Neural progenitor cell (in vitro differentiated cells): Measurements from ENCODE around the gene C1QL4.

ENCODE experiments used
- EZH2 ChIP-seq: fragments of 200-600 bp; sonication (generic); IDR thresholded peaks from 2 replicates; pipeline ENCODE4 v1.6.1; 2017; ENCODE audit warnings: antibody characterized with exemption, mild to moderate bottlenecking, moderate library complexity
- TF ChIP-seq, protein P1 (sequence below): fragments of 200-600 bp; sonication (generic); IDR thresholded peaks from 2 replicates; pipeline ENCODE4 v1.5.1; 2017; ENCODE audit warnings: antibody characterized with exemption, mild to moderate bottlenecking

DNA sequence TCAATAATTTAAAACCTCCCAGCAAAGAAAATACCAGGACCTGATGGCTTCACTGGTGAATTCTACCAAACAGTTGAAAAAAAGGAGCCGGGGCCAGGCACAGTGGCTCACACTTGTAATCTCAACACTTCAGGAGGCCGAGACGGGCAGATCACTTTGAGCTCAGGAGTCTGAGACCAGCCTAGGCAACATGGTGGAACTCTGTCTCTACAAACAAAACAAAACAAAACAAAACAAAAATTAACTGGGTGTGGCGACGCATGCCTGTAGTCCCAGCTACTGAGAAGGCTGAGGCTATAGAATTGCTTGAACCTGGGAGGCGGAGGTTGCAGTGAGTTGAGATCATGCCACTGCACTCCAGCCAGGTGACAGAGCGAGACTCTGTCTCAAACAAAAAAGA, 27.6 kb downstream of the C1QL4 start:
- TF ChIP-seq, protein P1, sequence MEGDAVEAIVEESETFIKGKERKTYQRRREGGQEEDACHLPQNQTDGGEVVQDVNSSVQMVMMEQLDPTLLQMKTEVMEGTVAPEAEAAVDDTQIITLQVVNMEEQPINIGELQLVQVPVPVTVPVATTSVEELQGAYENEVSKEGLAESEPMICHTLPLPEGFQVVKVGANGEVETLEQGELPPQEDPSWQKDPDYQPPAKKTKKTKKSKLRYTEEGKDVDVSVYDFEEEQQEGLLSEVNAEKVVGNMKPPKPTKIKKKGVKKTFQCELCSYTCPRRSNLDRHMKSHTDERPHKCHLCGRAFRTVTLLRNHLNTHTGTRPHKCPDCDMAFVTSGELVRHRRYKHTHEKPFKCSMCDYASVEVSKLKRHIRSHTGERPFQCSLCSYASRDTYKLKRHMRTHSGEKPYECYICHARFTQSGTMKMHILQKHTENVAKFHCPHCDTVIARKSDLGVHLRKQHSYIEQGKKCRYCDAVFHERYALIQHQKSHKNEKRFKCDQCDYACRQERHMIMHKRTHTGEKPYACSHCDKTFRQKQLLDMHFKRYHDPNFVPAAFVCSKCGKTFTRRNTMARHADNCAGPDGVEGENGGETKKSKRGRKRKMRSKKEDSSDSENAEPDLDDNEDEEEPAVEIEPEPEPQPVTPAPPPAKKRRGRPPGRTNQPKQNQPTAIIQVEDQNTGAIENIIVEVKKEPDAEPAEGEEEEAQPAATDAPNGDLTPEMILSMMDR = no peak
- TF ChIP-seq EZH2 = no peak
